Fibroblast of skin of left quadriceps (primary cell): ENCODE data around the gene RGL1.

ENCODE experiments used
- DNase-seq, 2 experiments: peaks; one replicate each; pipeline ENCODE4 v3.0.0-alpha.2; 2013; ENCODE audit warnings: low read depth in 2 of 2

Gene RGL1

DNA sequence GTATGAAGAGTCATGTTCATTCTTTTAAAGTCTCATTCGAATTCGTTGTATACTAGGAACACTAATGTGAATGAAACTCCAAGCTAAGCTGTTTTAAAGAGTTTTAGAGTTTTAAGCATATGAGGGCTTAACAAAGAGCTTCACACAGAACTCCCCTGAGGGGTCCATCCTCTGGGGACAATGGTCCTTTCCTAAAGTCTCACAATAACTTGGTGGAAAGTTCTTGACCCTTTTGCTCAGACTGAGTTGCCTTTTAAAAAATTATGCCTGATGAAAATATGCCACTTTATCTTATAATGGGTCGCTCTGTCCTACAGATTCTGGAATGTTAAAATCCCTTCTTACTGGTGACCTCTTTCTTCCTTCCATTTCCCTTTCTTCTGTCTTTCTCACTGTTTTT lies 64.3 kb downstream of the RGL1 start:
- DNase-seq, result no peak

DNA sequence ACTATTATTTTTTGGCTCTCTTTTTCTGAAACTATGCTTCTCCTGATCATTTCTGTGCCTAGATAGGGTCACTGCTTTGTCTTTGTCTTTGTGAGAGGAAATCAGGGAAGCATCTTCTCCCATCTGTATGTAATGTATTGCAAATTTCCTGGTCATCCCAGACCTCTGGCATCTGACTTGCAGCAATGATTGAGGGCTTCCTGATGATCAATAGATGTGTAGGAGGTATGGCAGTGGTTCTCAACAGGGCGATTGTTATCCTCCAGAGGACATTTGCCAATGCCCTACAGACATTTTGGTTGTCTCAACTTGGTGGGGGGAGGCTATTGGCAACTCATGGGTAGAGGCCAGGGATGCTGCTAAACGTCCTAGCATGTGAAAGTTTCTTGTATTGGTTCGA lies 64.7 kb downstream of the RGL1 start:
- no peak for DNase-seq

DNA sequence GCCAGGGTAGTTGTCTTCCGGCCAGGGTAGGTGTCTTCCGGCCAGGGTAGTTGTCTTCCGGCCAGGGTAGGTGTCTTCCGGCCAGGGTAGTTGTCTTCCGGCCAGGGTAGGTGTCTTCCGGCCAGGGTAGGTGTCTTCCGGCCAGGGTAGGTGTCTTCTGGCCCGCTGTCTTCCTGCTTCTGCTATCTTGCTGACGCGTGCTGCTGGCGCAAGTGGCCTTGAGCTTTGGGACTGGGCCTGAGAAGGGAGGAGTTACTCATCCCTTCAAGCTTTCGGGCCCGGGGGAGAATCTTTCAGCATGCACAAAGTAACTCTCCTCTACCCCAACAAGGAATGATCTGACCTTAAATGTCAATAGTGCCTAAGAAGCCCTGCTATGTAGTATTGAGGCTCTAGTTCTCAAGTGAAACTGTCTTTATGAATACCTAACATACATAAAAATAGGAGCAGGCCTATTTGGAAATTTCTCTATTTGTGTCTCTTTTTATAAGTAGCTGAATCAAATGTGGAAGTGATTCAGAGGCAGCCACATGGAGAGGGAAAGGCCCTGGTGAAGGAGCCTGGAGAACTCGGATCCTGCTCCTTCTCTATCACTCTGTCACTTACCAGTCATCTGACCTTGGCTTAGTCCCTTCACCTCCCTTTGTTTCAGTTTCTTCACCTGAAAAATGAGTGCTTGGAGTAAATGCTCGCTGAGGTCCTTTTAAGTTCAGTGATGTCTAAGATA lies 65.6 kb downstream of the RGL1 start:
- DNase-seq, result no peak

- DNase-seq, result no peak
These were observed 66.2 kb downstream of the RGL1 start for GRCh38 chr1:183871142-183871541.

- no peak for DNase-seq
These were observed 66.7 kb downstream of the RGL1 start for GRCh38 chr1:183871601-183872000.

DNA sequence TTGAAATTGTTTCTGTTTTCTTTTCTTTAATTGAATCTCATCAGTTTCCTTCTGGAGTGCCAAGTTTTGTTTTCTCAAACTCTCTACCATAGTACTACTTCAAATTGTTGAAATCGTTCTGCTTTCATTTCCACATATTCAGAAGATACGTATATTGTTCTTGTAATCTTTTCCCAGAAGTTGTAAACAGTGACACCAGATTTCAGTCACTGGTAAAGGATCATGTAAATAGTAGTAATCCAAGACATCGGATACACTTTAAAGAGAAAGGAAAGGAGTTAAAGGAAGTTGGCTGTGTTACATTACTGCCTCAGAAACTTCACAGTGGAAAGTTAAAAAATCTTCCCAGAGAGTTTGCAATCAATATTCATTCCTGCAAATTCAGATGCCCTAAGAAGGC lies 67.5 kb downstream of the RGL1 start:
- DNase-seq, result no peak

DNA sequence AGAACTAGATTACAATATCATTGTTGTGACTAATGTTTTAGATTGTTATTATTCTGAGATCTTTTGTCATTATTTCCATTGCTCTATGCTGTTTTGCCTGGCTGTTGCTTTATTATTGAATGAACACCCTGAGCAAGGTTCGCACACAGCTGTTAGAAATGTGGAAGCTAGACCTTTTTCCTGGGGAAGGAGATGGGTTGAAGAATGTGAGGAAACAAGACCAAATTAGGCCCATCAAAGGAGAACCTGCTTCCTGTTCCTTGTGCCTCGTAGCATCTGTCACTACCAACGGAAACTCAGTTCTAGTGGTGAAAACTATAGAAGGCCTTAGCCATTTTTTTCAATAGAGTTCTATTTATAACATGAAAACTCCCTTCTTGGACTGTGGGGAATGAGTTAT lies 68.7 kb downstream of the RGL1 start:
- no peak for DNase-seq

DNA sequence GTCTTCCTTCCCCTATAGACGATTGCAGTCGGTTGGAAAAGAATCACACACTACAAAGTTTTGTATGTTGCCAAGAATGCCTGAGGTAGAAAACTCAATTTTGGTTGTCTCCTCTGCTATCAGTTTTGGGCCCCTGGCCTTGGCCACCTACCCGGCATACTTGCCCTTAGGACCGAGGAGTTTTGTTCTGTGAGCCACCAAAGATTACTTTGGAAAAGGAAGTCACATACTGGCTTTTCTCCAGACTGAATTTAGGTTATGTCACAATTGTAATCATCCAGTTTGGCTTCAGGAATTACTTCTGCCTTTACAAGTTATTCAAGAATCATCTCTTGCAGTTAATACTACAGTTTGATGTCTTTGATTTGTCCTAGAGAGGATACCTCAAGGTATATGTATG lies 71.4 kb downstream of the RGL1 start:
- DNase-seq, result no peak

DNA sequence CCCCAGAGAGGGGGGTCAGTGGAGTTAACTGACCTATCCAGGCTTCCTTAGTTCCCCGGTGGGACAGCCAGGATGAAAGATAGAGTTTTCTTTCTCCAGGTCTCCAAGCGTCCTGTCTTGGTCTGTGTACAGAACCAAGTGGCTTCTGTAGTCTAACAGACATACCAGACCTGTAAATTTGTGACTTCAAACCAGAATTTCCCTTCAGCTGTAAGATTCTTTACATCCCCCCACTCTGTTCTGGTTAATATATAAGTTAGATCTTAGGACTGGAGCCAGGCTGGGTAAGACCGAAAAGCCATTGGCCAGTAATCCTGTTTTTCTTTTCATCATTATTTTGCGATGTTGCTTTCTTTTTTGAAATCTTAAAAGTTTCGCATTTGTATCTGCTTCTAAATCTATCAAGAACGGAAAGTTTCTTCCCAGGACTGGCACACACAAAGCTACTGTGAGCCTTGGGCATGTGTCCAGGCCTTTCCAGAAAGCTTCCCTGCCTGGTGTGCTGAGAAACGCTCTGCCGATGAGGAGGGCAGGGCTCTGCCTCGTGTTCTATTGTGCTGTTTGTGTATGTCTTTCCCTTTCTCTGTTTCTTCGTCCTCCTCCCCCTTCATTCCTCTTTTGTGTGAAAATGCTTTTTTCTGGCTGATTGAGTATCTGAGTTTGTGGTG lies 72.3 kb downstream of the RGL1 start:
- DNase-seq, result no peak

GRCh38 chr1:183879494-183879893 lies 74.6 kb downstream of the RGL1 start:
- DNase-seq, result no peak

GRCh38 chr1:183879966-183880365 lies 75.0 kb downstream of the RGL1 start:
- no peak for DNase-seq

- no peak for DNase-seq
These were observed 75.8 kb downstream of the RGL1 start for GRCh38 chr1:183880531-183881243.

GRCh38 chr1:183881387-183882131 lies 76.6 kb downstream of the RGL1 start:
- DNase-seq, result peak; percentile 81 to 82

GRCh38 chr1:183882335-183883167 lies 77.6 kb downstream of the RGL1 start:
- DNase-seq, result no peak

GRCh38 chr1:183883623-183884022 lies 78.7 kb downstream of the RGL1 start:
- peak; percentile 39 to 40 for DNase-seq

GRCh38 chr1:183884526-183884925 lies 79.6 kb downstream of the RGL1 start:
- DNase-seq, result no peak

DNA sequence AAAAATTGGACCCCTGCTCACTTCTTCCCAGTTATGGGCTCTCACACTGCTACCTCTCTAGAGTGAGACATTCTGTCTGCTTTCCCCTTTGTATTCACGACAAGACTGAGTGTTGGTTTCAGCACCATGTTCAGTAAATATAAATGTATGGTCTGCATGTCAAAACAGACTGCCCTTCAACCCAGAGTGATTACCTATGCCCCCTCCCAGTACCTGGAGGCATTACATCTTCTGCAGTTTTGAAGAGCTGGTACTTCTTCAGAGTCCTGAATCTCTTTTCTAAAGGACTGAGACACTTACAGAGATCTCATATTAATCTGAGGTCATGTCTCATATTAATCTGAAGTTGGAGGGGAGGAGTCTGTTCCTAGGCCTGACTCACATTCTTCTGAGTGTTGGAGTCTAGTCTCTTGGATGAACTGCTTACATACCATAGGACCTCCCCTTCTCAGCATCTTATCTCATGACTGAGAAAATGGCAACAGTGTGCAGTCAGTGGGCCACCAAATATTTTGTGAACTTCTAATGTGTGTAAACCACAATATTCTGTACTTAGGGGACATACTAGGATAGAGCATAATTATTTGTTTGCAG lies 80.3 kb downstream of the RGL1 start:
- DNase-seq, result no peak

DNA sequence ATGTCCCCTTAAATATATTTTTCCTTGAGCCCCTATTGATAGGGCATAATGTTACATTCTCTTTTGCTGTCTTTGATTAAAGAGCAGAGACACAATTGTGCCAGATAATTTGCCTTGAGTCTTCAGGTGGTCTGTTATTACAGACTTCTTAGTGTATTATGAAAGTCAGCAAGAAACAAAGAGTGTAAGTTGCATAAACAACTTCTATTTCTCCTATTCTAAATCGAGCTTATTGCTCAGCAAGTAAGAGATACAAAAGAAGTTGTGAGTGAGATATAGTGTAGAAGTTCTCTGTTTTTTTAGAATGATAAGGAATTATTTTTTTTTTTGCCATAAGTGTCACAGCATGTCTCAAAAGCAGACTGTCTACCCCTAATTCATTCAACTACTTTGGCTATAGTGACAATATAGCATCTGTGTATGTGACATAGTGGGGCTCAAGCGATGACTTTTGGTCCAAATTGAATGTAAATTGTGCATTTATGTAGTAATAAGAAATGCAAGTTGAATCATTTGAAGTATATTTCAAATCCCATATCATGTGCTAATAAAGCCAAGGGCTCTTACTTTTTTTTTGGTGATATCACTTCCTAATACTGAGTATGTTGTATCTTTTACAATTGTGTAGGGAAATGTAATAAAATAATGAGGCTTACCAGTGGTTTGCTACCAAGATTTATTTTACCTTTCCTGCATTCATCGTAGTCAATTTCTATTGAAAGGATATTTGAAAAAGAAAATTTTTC lies 81.3 kb downstream of the RGL1 start:
- no peak for DNase-seq

- DNase-seq, result no peak
These were observed 81.9 kb downstream of the RGL1 start for GRCh38 chr1:183886853-183887252.
